Cardiac septum (tissue), 1 donor: ENCODE results near the gene TNFRSF13B. TPM values are rescaled to one million over a fixed set of nuclear protein-coding genes. Genes with fewer than 3 reads are reported as not detected.
"Not testable (repeated sequence)": the region's sequence is repeated elsewhere in the genome, so short reads cannot be mapped to it uniquely, and the experiment has no call there.

Experiments used
- DNase-seq: peaks from one replicate; pipeline ENCODE4 v3.0.0-alpha.2; 2020; ENCODE audit warnings: low spot score
- intact Hi-C: fragments of 100-400 bp; cut with DNase I; formaldehyde crosslinking; loops from one replicate; pipeline ENCODE4 v1.14.0; 2022
- total RNA-seq: library from RNA; stranded (reverse); fragmentation: NEBNext Ultra II Directional; extraction: Animal tissue kit (Norgen Biotek cat#: 25700); gene quantifications from one replicate; pipeline ENCODE4 v1.2.1, GENCODE V29; 2021
- donor health status: DM: no; HTN: no; CAD: no.

Gene TNFRSF13B
- total RNA-seq, 1 donor from 2014 or later: not detected

DNA sequence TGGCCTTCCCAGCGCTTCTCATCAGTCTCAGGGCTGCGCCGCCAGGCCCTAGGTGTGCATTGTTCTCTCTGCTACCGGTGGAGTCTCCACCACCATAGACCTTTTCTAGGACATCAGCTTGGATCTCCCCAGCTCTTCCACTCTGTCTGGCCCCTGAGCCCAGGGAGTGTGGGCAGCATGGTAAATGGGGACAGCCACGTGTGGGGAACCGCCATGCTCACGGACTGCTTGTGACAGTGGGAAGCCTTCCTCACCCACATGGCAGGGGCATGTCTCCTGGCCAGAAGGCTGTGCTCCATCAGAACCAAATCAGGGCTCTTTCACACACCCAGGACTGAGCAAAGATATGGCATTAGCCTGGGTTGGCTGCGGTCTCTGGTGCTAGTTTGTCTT lies 51.3 kb downstream of the TNFRSF13B start:
- DNase-seq: peak; percentile 60
- intact Hi-C loops: no loop called here

DNA sequence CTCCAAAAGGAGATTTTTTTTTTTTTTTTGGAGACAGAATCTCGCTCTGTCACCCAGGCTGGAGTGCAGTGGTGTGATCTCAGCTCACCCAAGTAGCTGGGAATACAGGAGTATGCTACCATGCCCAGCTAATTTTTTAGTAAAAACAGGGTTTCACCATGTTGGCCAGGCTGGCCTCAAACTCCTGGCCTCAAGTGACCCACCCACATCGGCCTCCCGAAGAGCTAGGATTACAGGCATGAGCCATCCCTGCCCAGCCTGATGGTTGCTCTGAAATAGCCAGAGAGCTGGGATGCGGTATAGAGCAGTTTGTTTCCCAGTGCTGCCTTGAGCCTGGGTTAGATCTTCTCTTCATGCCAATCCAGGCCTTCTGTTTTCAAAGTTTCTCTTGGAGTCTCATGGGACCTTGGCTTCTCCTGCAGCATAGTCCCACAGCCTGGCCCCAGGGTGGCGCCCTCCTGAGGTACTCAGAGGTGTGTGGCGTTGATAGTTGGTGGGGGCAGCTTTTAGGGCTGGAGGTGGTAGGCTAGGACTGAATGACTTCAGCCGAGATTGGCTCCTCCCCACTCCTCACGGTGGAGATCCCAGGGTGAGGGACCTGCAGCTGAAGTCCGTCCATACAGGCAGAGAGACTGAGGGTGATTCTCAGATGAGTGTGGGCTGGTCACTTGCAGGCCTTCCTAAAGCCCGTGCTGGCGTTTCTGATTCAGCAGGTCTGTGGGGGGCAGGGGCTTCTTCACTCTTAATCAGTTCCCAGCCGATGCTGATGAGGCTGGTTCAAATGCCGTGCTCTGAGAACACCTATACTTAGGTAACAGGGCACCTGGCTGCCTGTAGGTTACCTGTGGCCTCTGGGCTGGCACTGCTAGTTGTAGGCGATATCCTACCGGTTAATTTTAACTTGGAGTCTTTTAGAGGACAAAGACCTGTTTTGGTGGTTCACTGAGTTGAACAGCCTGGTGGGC lies 52.0 kb downstream of the TNFRSF13B start:
- peak; percentile 57 for DNase-seq
- intact Hi-C loops: loop anchor here (5.0 kb wide), 1 partner anchor 72 kb away; no protein-coding TSS in a partner anchor

GRCh38 chr17:16918443-16918842 lies 53.5 kb downstream of the TNFRSF13B start:
- peak; percentile 43 for DNase-seq
- intact Hi-C loops: loop anchor here (5.0 kb wide), 1 partner anchor 74 kb away; no protein-coding TSS in a partner anchor

DNA sequence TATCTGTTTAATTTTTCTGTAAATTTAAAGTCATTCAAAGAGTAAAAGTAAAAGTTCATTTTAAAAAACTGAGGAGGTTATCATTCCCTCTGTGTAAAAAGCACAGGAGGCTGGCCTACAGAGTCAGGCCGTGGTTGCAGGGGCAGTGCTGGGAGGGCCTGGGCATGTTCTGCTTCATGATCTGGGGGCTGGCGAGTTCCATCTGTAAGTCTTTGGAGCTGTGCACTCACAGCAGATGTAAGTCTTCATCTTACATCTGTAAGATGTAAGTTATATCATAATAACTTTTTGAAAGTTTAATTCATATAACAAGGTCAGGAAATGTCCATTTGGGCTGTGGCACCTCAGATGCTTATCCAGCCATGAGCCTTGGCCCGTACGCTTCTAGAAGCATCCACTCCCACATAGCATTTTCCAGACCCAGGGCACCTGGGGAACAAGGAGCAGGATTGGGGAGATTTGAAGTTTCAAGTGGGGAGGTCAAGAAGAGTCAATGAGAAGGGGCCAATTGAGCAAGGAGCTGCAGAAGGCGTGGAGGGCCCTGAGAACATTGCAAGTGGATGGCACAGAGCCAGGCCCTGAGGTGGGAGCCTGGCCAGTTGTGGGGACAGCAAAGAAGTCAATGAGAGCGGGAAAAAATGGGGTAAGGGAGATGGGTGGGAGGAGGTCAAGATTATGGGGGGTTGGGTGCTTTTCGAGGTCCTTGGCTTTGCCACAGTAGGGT lies 54.1 kb downstream of the TNFRSF13B start:
- intact Hi-C loops: loop anchor here (5.0 kb wide), 1 partner anchor 74 kb away; no protein-coding TSS in a partner anchor
- peak; percentile 50 for DNase-seq

DNA sequence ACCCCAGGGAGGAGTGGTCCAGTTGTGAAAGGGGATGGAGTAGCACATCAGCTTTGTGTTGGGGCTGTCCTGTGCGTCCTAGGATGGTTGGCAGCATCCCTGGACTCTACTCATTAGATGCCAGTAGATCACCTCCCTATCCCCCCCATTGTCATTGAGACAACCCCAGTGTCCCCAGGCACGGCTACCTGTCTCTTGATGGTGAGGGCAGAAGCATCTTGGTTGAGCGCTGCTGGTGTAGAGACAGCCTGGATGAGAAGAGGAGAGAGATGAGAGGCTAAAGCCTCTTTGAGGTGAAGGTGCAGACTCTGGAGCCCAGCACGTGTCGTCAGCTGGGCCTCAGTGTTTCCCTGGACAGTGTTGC lies 55.4 kb downstream of the TNFRSF13B start:
- intact Hi-C loops: loop anchor here (5.0 kb wide), 1 partner anchor 76 kb away; no protein-coding TSS in a partner anchor
- peak; percentile 22 for DNase-seq

DNA sequence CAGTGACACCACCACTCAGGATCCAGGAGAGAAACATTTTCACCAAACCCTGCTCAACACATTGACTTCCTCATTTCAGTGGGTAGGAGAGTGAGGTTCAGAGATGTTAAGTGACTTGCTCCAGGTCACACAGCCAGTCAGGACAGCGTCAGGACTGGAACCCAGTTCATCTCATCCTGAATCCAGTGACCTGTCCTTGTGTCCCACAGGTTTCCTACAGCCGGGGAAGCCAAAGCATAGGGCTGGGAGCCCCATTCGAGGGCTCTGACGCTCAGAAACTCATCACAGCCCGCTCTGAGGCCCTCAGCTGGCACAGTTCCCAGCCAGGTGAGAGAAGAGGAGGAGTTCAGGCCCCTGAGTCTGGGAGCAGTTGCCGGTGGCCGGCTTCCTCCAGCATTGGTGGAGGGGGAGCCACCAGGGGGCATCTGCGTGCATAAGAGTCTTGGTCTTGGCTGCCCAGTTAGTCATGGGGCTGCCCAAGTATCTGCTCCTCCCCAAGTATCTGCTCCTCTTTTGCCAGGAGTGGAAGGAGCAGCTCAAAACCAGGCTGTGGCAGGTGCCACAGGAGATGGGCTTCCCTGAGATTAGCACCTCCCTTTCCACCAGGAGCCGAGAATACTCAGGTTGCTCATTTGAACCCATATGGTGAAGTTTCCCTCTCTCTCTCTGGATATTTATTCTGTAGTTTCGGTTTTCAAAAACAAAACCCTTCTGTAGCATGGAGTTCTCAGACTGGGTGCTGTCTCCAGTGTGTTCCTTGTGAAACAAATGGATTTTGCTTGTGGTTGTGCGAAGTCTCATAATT lies 56.0 kb downstream of the TNFRSF13B start:
- intact Hi-C loops: loop anchor here (5.0 kb wide), 1 partner anchor 76 kb away; no protein-coding TSS in a partner anchor
- peak; percentile 76 for DNase-seq

DNA sequence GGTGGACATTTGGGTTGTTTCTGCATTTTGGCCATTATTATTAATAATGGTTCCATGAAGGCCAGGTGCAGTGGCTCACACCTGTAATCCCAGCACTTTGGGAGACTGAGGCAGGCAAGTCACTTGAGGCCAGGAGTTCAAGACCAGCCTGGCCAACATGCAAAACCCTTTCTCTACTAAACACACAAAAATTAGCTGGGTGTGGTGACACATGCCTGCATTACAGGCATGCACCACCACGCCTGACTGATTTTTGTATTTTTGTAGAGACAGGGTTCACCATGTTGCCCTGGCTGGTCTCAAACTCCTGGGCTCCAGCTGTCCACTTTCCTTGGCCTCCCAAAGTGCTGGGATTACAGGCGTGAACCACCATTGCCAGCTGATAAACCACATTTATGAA lies 58.5 kb downstream of the TNFRSF13B start:
- intact Hi-C loops: no loop called here
- DNase-seq: peak; percentile 33

- intact Hi-C loops: no loop called here
These were observed 59.6 kb downstream of the TNFRSF13B start for GRCh38 chr17:16912021-16912962.

GRCh38 chr17:16911141-16911937 lies 60.6 kb downstream of the TNFRSF13B start:
- intact Hi-C loops: no loop called here
- DNase-seq: peak; percentile 75

More at GRCh38 chr17:16912021-16912962, 59.6 kb downstream of the TNFRSF13B start:
- peak; percentile 53 for DNase-seq

DNA sequence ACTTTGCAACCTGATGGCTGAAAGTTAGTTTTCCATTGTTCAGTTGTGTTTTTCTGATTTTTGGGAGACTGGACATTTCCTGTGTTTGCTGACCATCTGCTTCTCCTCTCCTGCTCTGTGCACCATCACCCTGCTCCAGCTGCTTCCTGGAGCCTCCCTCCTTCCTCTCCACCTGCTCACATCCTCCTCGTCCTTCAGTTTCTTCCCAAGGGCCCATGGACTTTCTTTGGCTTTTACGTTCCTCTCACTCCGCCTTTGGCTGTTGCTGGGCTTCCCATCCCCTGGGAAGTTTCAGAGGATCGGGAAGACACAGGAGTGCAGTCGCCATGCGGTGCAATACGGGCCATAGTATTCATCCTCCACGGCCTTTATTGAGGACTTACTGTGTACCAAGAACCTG lies 61.6 kb downstream of the TNFRSF13B start:
- peak; percentile 20 for DNase-seq
- intact Hi-C loops: no loop called here

- DNase-seq: peak; percentile 26
- intact Hi-C loops: no loop called here
These were observed 62.3 kb downstream of the TNFRSF13B start for GRCh38 chr17:16909472-16910246.

GRCh38 chr17:16908273-16908672 lies 63.6 kb downstream of the TNFRSF13B start:
- intact Hi-C loops: no loop called here
- peak; percentile 10 for DNase-seq

- intact Hi-C loops: no loop called here
- no peak for DNase-seq
These were observed 65.2 kb downstream of the TNFRSF13B start for GRCh38 chr17:16906680-16907079.

GRCh38 chr17:16905593-16906191 lies 66.2 kb downstream of the TNFRSF13B start:
- intact Hi-C loops: no loop called here

GRCh38 chr17:16903070-16903469 lies 68.8 kb downstream of the TNFRSF13B start:
- intact Hi-C loops, DNase-seq: not testable (repeated sequence)

More at GRCh38 chr17:16905593-16906191, 66.2 kb downstream of the TNFRSF13B start:
- no peak for DNase-seq

- intact Hi-C loops: no loop called here
- DNase-seq: peak; percentile 36
These were observed 71.5 kb downstream of the TNFRSF13B start for GRCh38 chr17:16900288-16900882.
